Measurements from ENCODE around the gene TRPC1.

Gene TRPC1

GRCh38 chr3:142723968-142724681 lies at the start of gene TRPC1:
TSS of gene TRPC1 (plus strand) at chr3:142724034. CDS start at chr3:142724560, 526 bp downstream.
- H3K27ac ChIP-seq (ENCODE audit: extremely low read depth, low read depth, low read length), result peak within 1 kb of the TSS; percentile 89
- TF ChIP-seq ZNF629 (tag by site-specific recombination; IDR thresholded peaks at IDR 0.05) (peak; percentile 72), YY1 (tag by site-specific recombination; IDR thresholded peaks at IDR 0.05) (0 out of 2 replicates have a peak, but pooled peaks have one; percentile 21), ZNF514 (tag by site-specific recombination; IDR thresholded peaks at IDR 0.05) (no peak), ZNF155 (tag by site-specific recombination; IDR thresholded peaks at IDR 0.05) (no peak), KLF8 (tag by site-specific recombination; IDR thresholded peaks at IDR 0.05) (peak; percentile 42), PBX3 (CRISPR knock-in tag; IDR thresholded peaks at IDR 0.05) (0 out of 2 replicates have a peak, but pooled peaks have one; percentile 56), ZSCAN30 (tag by site-specific recombination; IDR thresholded peaks at IDR 0.05) (peak; percentile 47; the same call in 1 of the 2 replicates), ZNF19 (tag by site-specific recombination; IDR thresholded peaks at IDR 0.05; ENCODE audit: low read depth) (no peak), ZBTB7A (tag by site-specific recombination; IDR thresholded peaks at IDR 0.05; ENCODE audit: low read depth) (no peak), ZNF311 (tag by site-specific recombination; IDR thresholded peaks at IDR 0.05; ENCODE audit: borderline replicate concordance) (no peak), ZNF114 (tag by site-specific recombination; IDR thresholded peaks at IDR 0.05) (no peak), ZBTB1 (tag by site-specific recombination; IDR thresholded peaks at IDR 0.05) (no peak), BCL6B (tag by site-specific recombination; IDR thresholded peaks at IDR 0.05) (no peak), SP3 (tag by site-specific recombination; IDR thresholded peaks at IDR 0.05) (peak; percentile 57), ZBTB26 (tag by site-specific recombination; optimal IDR thresholded peaks at IDR 0.05) (peak; percentile 53), KLF9 (tag by site-specific recombination; IDR thresholded peaks at IDR 0.05; ENCODE audit: low read depth) (peak; percentile 73), ZNF18 (tag by site-specific recombination; IDR thresholded peaks at IDR 0.05) (no peak), ZNF626 (tag by site-specific recombination; IDR thresholded peaks at IDR 0.05) (0 out of 2 replicates have a peak, but pooled peaks have one; percentile 33), ZXDB (tag by site-specific recombination; IDR thresholded peaks at IDR 0.05) (peak; percentile 31; the same call in 1 of the 2 replicates), ZBTB17 (tag by site-specific recombination; IDR thresholded peaks at IDR 0.05) (0 out of 2 replicates have a peak, but pooled peaks have one; percentile 13), ZNF513 (tag by site-specific recombination; IDR thresholded peaks at IDR 0.05) (peak; percentile 98), ZBTB8A (tag by site-specific recombination; IDR thresholded peaks at IDR 0.05) (peak; percentile 44; the same call in 1 of the 2 replicates), ZNF362 (tag by site-specific recombination; IDR thresholded peaks at IDR 0.05) (no peak), PATZ1 (tag by site-specific recombination; IDR thresholded peaks at IDR 0.05) (peak; percentile 73)

More at GRCh38 chr3:142723968-142724681, at the start of gene TRPC1:
- Histone ChIP-seq H3K36me3 (ENCODE audit: control insufficient read depth in 2 of 2, insufficient read depth in 1 of 2, low read length in 2 of 2) (no peaks in the 10 kb centered on the region), H3K9me3 (ENCODE audit: control insufficient read depth, insufficient read depth, low read depth, low read length) (no peaks in the 10 kb centered on the region), H3K4me1 (ENCODE audit: control insufficient read depth, insufficient read depth, low read length) (no peaks in the 10 kb centered on the region), H3K4me3 (ENCODE audit: low read depth, low read length) (peak within 1 kb of the TSS; percentile 83)
- CTCF ChIA-PET, result interaction anchor here (0.6 to 0.7 kb wide), 5 partner anchors 39 to 605 kb away, joined by 3 to 4 read pairs (median 3); no protein-coding TSS in a partner anchor
- POLR2A ChIA-PET, result interaction anchor here (0.6 to 1.4 kb wide), 9 partner anchors 11 to 277 kb away, joined by 3 to 8 read pairs (median 3); partner anchors contain the start of genes ATR, PLS1 and U2SURP
